Astrocyte of the spinal cord (primary cell): ENCODE measurements around the gene RPGRIP1L.

Source experiments
- DNase-seq: peaks from one replicate; pipeline ENCODE4 v3.0.0; 2011; ENCODE audit warnings: low read depth, low spot score
- H3K4me3 ChIP-seq: 2 replicates; pipeline ENCODE4 v1.5.1; 2011; ENCODE audit warnings: low read depth, mild to moderate bottlenecking, low read length, moderate library complexity
- CTCF ChIP-seq: IDR thresholded peaks from 2 replicates; pipeline ENCODE4 v1.5.1; 2012; ENCODE audit warnings: low read depth, mild to moderate bottlenecking, low read length, inconsistent platforms
- in situ Hi-C: cut with HindIII; loops from 2 replicates; pipeline ENCODE4 v1.10.0; 2017; ENCODE audit warnings: low sequenced_read_pairs

Gene RPGRIP1L

GRCh38 chr16:53714205-53715022 is 10.8 kb upstream of the RPGRIP1L start:
- peak; percentile 18 for DNase-seq
- no peak overlapping the region for H3K4me3 ChIP-seq
- in situ Hi-C loops: no loop called here
- no peak for TF ChIP-seq CTCF

DNA sequence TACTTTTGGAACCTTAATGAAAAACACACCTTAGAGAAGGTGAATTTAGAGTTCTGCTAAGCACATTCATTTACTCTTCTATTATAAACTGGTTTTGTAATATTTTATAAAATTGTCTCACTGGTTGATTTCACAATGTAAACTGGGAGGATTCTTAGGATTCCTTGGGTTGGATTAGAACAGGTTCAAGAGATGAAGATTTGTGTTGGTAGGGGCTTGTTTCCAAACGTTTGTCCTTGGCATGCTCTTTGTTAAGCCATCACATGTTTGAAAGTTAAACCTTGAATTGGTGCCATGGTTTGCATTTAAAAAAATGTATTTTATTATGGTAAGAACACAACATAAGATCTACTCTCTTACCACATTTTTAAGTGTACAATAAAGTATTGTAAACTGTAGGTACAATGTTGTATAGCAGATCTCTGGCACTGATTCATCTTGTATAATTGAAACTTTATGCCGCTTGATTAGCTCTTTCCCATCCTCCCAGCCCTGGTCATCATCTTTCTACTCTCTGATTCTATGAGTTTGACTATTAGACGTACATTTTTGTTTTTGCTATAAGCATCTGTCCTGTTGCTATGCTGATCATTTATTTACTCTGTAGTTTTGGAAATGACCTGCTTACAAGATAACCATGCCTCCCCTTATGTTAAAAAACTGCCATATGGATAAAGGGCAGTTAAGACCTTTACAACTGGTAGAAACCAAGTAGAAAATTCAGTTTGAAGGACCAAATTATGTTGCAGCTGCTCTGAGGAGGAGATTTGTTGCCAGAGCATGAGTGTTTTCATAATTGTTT is 9.9 kb upstream of the RPGRIP1L start:
- in situ Hi-C loops: no loop called here
- TF ChIP-seq CTCF: no peak
- no peak overlapping the region for H3K4me3 ChIP-seq
- DNase-seq: no peak

DNA sequence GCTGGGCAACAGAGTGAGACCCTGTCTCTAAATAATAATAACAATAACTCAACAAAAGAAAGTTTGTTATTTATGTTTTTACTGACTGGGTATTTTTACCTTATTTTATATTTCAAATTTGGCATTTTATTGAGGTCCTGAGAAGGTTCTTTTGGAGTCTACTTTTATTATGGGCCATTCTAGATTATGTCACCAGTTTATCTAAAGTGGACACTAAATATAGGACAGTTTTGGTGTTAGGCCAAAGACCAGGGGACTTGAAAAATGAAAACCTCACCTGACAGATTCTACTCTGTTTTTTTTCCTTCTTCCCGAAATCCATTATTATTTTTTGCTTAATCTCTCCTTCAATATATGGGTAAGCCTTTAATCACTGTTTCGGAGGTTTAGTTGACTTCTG is 8.4 kb upstream of the RPGRIP1L start:
- in situ Hi-C loops: no loop called here

DNA sequence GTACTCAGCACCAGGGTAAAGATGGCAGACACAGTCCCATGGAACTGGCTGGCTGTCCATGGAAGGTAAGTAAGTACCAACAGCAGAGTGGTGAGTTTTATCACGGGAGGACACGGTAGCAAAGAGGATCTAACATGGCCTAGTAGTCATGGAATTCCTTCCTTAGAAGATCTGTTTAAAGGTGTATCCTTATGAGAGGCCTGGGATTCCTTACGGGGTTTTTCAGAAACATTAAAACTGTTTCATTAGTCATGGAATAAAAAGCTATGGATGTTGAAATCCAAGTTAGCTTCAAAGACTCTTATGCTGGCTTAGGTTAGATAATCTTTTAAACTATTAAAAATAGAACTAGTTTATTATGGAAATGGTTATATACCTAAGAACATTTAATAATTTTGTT is 7.7 kb upstream of the RPGRIP1L start:
- in situ Hi-C loops: no loop called here
- DNase-seq: no peak

More for the DNA sequence above, 8.4 kb upstream of the RPGRIP1L start:
- TF ChIP-seq CTCF: no peak
- no peak overlapping the region for H3K4me3 ChIP-seq
- DNase-seq: no peak

GRCh38 chr16:53708490-53708889 is 4.8 kb upstream of the RPGRIP1L start:
- no peak for TF ChIP-seq CTCF
- H3K4me3 ChIP-seq: no peak overlapping the region
- in situ Hi-C loops: no loop called here
- no peak for DNase-seq

More for the DNA sequence above, 7.7 kb upstream of the RPGRIP1L start:
- no peak for TF ChIP-seq CTCF
- H3K4me3 ChIP-seq: no peak overlapping the region

DNA sequence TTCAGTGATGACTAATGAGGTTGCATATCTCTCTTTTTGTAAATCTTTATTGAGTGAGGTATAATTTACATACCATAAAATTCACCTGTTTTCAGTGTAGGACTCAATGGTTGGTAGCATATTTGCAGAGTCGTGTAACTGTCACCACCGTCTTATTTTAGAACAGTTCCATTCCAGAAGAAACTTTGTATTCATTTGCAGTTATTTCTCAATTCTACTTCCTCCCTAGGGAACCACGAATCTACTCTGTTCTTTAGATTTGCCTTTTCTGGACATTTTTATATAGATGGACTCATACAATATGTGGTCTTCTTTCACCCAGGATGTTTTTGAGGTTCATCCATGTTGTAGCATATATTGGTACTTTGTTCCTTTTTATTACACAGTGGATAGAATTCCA is 4.0 kb upstream of the RPGRIP1L start:
- no peak overlapping the region for H3K4me3 ChIP-seq
- in situ Hi-C loops: no loop called here
- DNase-seq: no peak
- no peak for TF ChIP-seq CTCF
